Caco-2 (cell line): ENCODE measurements around the gene RBM47. TPM values are rescaled to one million over a fixed set of nuclear protein-coding genes. Genes with fewer than 3 reads are reported as not detected.

Experiments used
- BruUV-seq: library from RNA; stranded (reverse); fragments of 400-500 nt; replicated peaks from 2 replicates; lab custom pipeline; 2021; lab: Mats Ljungman, UMichigan
- CTCF ChIA-PET: fragments of 300-600 bp; sonication (Branson Sonifier 250); formaldehyde crosslinking; loops from one replicate; lab custom pipeline; 2022; ENCODE audit warnings: antibody characterized with exemption; lab: Charles Lee
- POLR2A ChIA-PET: fragments of 300-600 bp; sonication (Branson Sonifier 250); formaldehyde crosslinking; loops from one replicate; lab custom pipeline; 2022; ENCODE audit warnings: antibody characterized with exemption; lab: Charles Lee
- DNase-seq, 2 experiments: peaks; one replicate each; pipeline versions ENCODE4 v3.0.0 to v3.0.0-alpha.2; 2020 to 2022
- H3K27me3 ChIP-seq: replicated peaks from 2 replicates; pipeline ENCODE4 v1.6.0; 2011; ENCODE audit warnings: low read length; ENCODE audit not compliant: control insufficient read depth, insufficient read depth
- H3K36me3 ChIP-seq: 2 replicates; pipeline ENCODE4 v1.5.1; 2011; ENCODE audit warnings: low read length; ENCODE audit not compliant: control insufficient read depth, insufficient read depth
- H3K4me1 ChIP-seq: fragments of 250-450 bp; sonication (Bioruptor Pico); 2 replicates; pipeline ENCODE4 v1.5.1; 2020; ENCODE audit warnings: mild to moderate bottlenecking
- H3K4me3 ChIP-seq: 2 replicates; pipeline ENCODE4 v1.5.1; 2011; ENCODE audit warnings: low read depth, mild to moderate bottlenecking, control low read depth, low read length
- H3K9me3 ChIP-seq: fragments of 250-450 bp; sonication (Bioruptor Pico); 2 replicates; pipeline ENCODE4 v1.5.1; 2020; ENCODE audit warnings: mild to moderate bottlenecking, moderate library complexity
- H3K27ac Mint-ChIP-seq: one replicate; pipeline ENCODE4 v1.8.0; 2022; ENCODE audit warnings: mixed read lengths; ENCODE audit not compliant: unreplicated experiment
- H3K27me3 Mint-ChIP-seq: one replicate; pipeline ENCODE4 v1.8.0; 2022; ENCODE audit warnings: mixed read lengths; ENCODE audit not compliant: insufficient read depth, unreplicated experiment
- H3K36me3 Mint-ChIP-seq: one replicate; pipeline ENCODE4 v1.8.0; 2022; ENCODE audit warnings: mild to moderate bottlenecking, mixed read lengths; ENCODE audit not compliant: insufficient read depth, unreplicated experiment
- H3K4me1 Mint-ChIP-seq: one replicate; pipeline ENCODE4 v1.8.0; 2022; ENCODE audit warnings: low read depth, mixed read lengths; ENCODE audit not compliant: unreplicated experiment
- H3K4me3 Mint-ChIP-seq: one replicate; pipeline ENCODE4 v1.8.0; 2022; ENCODE audit warnings: mild to moderate bottlenecking, moderate library complexity, mixed read lengths; ENCODE audit not compliant: unreplicated experiment
- H3K9me3 Mint-ChIP-seq: one replicate; pipeline ENCODE4 v1.8.0; 2022; ENCODE audit warnings: mixed read lengths; ENCODE audit not compliant: unreplicated experiment
- CTCF ChIP-seq, 2 experiments: fragments of 200-600 bp in 1 of 2; IDR thresholded peaks; 1 replicate in 1 of 2; 2 replicates in 1 of 2; pipeline versions ENCODE4 v1.5.1 to v1.8.0; 2011 to 2022; ENCODE audit warnings: antibody characterized with exemption in 1 of 2, control low read depth in 1 of 2, inconsistent platforms in 1 of 2, low read depth in 1 of 2, low read length in 1 of 2, mild to moderate bottlenecking in 1 of 2, moderate library complexity in 1 of 2; ENCODE audit not compliant: insufficient read depth in 1 of 2, severe bottlenecking in 1 of 2, unreplicated experiment in 1 of 2
- intact Hi-C: fragments of 100-400 bp; cut with micrococcal nuclease; formaldehyde crosslinking; loops from one replicate; pipeline ENCODE4 v1.10.0; 2022; ENCODE audit not compliant: unreplicated experiment
- total RNA-seq: library from RNA; stranded (reverse); gene quantifications from 2 replicates; pipeline ENCODE4 v1.2.3, GENCODE V29; 2022

RBM47 gene
- total RNA-seq, 1 experiment from 2014 or later: 62.1 TPM

- H3K4me3 Mint-ChIP-seq: no peak overlapping the region
- intact Hi-C loops: loop anchor here (5.0 kb wide), 1 partner anchor 211 kb away; no protein-coding TSS in a partner anchor
These were observed 123.2 kb downstream of the RBM47 start for GRCh38 chr4:40506492-40506891.

GRCh38 chr4:40506066-40506465, 123.6 kb downstream of the RBM47 start:
- H3K9me3 Mint-ChIP-seq: no peaks in the 10 kb centered on the region
- DNase-seq: peak in 1 of 2 experiments; percentile 36
- BruUV-seq: no TSS peak
- H3K9me3 ChIP-seq: no peaks in the 10 kb centered on the region
- H3K27me3 ChIP-seq: no peaks in the 10 kb centered on the region
- no peak overlapping the region for H3K4me3 ChIP-seq
- H3K4me1 ChIP-seq: peaks cover 16% of the 10 kb centered on the region
- ChIA-PET POLR2A (no interaction called here), CTCF (no interaction called here)
- intact Hi-C loops: loop anchor here (5.0 kb wide), 1 partner anchor 211 kb away; no protein-coding TSS in a partner anchor
- peaks cover 1% of the 10 kb centered on the region for H3K36me3 ChIP-seq
- H3K4me1 Mint-ChIP-seq: peaks cover 18% of the 10 kb centered on the region
- no peak overlapping the region for H3K4me3 Mint-ChIP-seq
- H3K27ac Mint-ChIP-seq: no peak overlapping the region
- H3K27me3 Mint-ChIP-seq: no peaks in the 10 kb centered on the region
- no peak for TF ChIP-seq CTCF (IDR thresholded peaks at IDR 0.05; ENCODE audit: insufficient read depth in 1 of 2, low read depth in 1 of 2, low read length in 1 of 2, severe bottlenecking in 1 of 2, unreplicated experiment in 1 of 2)
- peaks cover 45% of the 10 kb centered on the region for H3K36me3 Mint-ChIP-seq

More at GRCh38 chr4:40506492-40506891, 123.2 kb downstream of the RBM47 start:
- no peaks in the 10 kb centered on the region for H3K9me3 Mint-ChIP-seq
- peaks cover 49% of the 10 kb centered on the region for H3K36me3 Mint-ChIP-seq
- peaks cover 18% of the 10 kb centered on the region for H3K4me1 Mint-ChIP-seq
- no peaks in the 10 kb centered on the region for H3K27me3 Mint-ChIP-seq
- ChIA-PET CTCF (no interaction called here), POLR2A (no interaction called here)
- DNase-seq: no peak
- Histone ChIP-seq H3K27me3 (no peaks in the 10 kb centered on the region), H3K4me3 (no peak overlapping the region), H3K36me3 (peaks cover 1% of the 10 kb centered on the region), H3K9me3 (no peaks in the 10 kb centered on the region), H3K4me1 (peaks cover 16% of the 10 kb centered on the region)
- BruUV-seq: no TSS peak
- no peak overlapping the region for H3K27ac Mint-ChIP-seq
- TF ChIP-seq CTCF (IDR thresholded peaks at IDR 0.05; ENCODE audit: insufficient read depth in 1 of 2, low read depth in 1 of 2, low read length in 1 of 2, severe bottlenecking in 1 of 2, unreplicated experiment in 1 of 2): no peak

GRCh38 chr4:40502934-40503333, 126.7 kb downstream of the RBM47 start:
- peaks cover 1% of the 10 kb centered on the region for H3K36me3 ChIP-seq
- Mint-ChIP-seq H3K36me3 (peaks cover 21% of the 10 kb centered on the region), H3K9me3 (no peaks in the 10 kb centered on the region), H3K27me3 (no peaks in the 10 kb centered on the region), H3K27ac (no peak overlapping the region), H3K4me3 (no peak overlapping the region), H3K4me1 (peaks cover 11% of the 10 kb centered on the region)
- no peaks in the 10 kb centered on the region for H3K9me3 ChIP-seq
- no peak overlapping the region for H3K4me3 ChIP-seq
- intact Hi-C loops: no loop called here
- DNase-seq: no peak
- peaks cover 16% of the 10 kb centered on the region for H3K4me1 ChIP-seq
- no TSS peak for BruUV-seq
- ChIA-PET POLR2A (no interaction called here), CTCF (no interaction called here)
- TF ChIP-seq CTCF (IDR thresholded peaks at IDR 0.05; ENCODE audit: insufficient read depth in 1 of 2, low read depth in 1 of 2, low read length in 1 of 2, severe bottlenecking in 1 of 2, unreplicated experiment in 1 of 2): no peak
- H3K27me3 ChIP-seq: no peaks in the 10 kb centered on the region
